DOHH2 (cell line): ENCODE results near the gene PALM2AKAP2.

Experiments
- H3F3A ChIP-seq: fragments of 200-600 bp; sonication (generic), shearing (Covaris generic); 2 replicates; pipeline ENCODE4 v1.6.0; 2016; ENCODE audit warnings: antibody characterized with exemption, mild to moderate bottlenecking; ENCODE audit not compliant: control insufficient read depth, insufficient read depth
- H3K27ac ChIP-seq: fragments of 200-600 bp; sonication (generic); 2 replicates; pipeline ENCODE4 v1.5.1; 2014; ENCODE audit warnings: low read depth, mild to moderate bottlenecking, low read length, moderate library complexity
- H3K27me3 ChIP-seq: fragments of 200-600 bp; sonication (generic); 2 replicates; pipeline ENCODE4 v1.6.1; 2014; ENCODE audit warnings: mild to moderate bottlenecking, low read length, mixed read lengths; ENCODE audit not compliant: control insufficient read depth
- H3K36me3 ChIP-seq: fragments of 200-600 bp; sonication (generic); 2 replicates; pipeline ENCODE4 v1.6.1; 2014; ENCODE audit warnings: mild to moderate bottlenecking, low read length, moderate library complexity, mixed read lengths; ENCODE audit not compliant: control insufficient read depth
- H3K4me1 ChIP-seq: fragments of 200-600 bp; sonication (generic); 2 replicates; pipeline ENCODE4 v1.6.1; 2014; ENCODE audit warnings: mild to moderate bottlenecking, low read length, mixed read lengths; ENCODE audit not compliant: control insufficient read depth
- H3K4me2 ChIP-seq: fragments of 200-600 bp; sonication (generic); 2 replicates; pipeline ENCODE4 v1.6.0; 2014; ENCODE audit warnings: mild to moderate bottlenecking, low read length, moderate library complexity
- H3K4me3 ChIP-seq: fragments of 200-600 bp; sonication (generic); 2 replicates; pipeline ENCODE4 v1.5.1; 2014; ENCODE audit warnings: mild to moderate bottlenecking, low read length, mixed read lengths
- H3K79me2 ChIP-seq: fragments of 200-600 bp; sonication (generic); 2 replicates; pipeline ENCODE4 v1.6.1; 2014; ENCODE audit warnings: mild to moderate bottlenecking, low read length, mixed read lengths; ENCODE audit not compliant: control insufficient read depth
- H3K9me2 ChIP-seq: fragments of 200-600 bp; sonication (generic); replicated peaks from 2 replicates; pipeline ENCODE4 v1.6.1; 2014; ENCODE audit warnings: mild to moderate bottlenecking, low read length, mixed read lengths; ENCODE audit not compliant: control insufficient read depth
- H3K9me3 ChIP-seq: fragments of 200-600 bp; sonication (generic); 2 replicates; pipeline ENCODE4 v1.6.1; 2014; ENCODE audit warnings: antibody characterized with exemption, low read length, mixed read lengths; ENCODE audit not compliant: control insufficient read depth, insufficient read depth
- H4K20me1 ChIP-seq: fragments of 200-600 bp; sonication (generic); 2 replicates; pipeline ENCODE4 v1.6.0; 2014; ENCODE audit warnings: low read depth, mild to moderate bottlenecking, antibody characterized with exemption, low read length, moderate library complexity; ENCODE audit not compliant: control insufficient read depth, insufficient read depth
- EZH2phosphoT487 ChIP-seq: fragments of 200-600 bp; sonication (generic); IDR thresholded peaks from 2 replicates; pipeline ENCODE4 v1.6.1; 2017; ENCODE audit warnings: borderline replicate concordance, mild to moderate bottlenecking, antibody characterized with exemption, low read length, moderate library complexity, mixed read lengths
- TF ChIP-seq, protein P1 (sequence below): fragments of 200-600 bp; sonication (generic); IDR thresholded peaks from one replicate; pipeline ENCODE4 v1.5.1; 2014; ENCODE audit warnings: antibody characterized with exemption, mild to moderate bottlenecking, low read depth, low read length; ENCODE audit not compliant: poor library complexity, severe bottlenecking

PALM2AKAP2 gene

GRCh38 chr9:109751253-109751652, 28.7 kb upstream of the PALM2AKAP2 start:
- Histone ChIP-seq H3K79me2 (no peaks in the 10 kb centered on the region), H3F3A (no peaks in the 10 kb centered on the region), H3K9me2 (no peaks in the 10 kb centered on the region), H3K9me3 (no peaks in the 10 kb centered on the region), H3K27me3 (no peaks in the 10 kb centered on the region), H3K4me3 (no peak overlapping the region), H3K27ac (no peak overlapping the region), H3K4me2 (no peak overlapping the region), H3K36me3 (no peaks in the 10 kb centered on the region), H3K4me1 (no peaks in the 10 kb centered on the region), H4K20me1 (no peaks in the 10 kb centered on the region)
- TF ChIP-seq, protein P1, sequence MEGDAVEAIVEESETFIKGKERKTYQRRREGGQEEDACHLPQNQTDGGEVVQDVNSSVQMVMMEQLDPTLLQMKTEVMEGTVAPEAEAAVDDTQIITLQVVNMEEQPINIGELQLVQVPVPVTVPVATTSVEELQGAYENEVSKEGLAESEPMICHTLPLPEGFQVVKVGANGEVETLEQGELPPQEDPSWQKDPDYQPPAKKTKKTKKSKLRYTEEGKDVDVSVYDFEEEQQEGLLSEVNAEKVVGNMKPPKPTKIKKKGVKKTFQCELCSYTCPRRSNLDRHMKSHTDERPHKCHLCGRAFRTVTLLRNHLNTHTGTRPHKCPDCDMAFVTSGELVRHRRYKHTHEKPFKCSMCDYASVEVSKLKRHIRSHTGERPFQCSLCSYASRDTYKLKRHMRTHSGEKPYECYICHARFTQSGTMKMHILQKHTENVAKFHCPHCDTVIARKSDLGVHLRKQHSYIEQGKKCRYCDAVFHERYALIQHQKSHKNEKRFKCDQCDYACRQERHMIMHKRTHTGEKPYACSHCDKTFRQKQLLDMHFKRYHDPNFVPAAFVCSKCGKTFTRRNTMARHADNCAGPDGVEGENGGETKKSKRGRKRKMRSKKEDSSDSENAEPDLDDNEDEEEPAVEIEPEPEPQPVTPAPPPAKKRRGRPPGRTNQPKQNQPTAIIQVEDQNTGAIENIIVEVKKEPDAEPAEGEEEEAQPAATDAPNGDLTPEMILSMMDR, result no peak
- no peak for TF ChIP-seq EZH2phosphoT487

DNA sequence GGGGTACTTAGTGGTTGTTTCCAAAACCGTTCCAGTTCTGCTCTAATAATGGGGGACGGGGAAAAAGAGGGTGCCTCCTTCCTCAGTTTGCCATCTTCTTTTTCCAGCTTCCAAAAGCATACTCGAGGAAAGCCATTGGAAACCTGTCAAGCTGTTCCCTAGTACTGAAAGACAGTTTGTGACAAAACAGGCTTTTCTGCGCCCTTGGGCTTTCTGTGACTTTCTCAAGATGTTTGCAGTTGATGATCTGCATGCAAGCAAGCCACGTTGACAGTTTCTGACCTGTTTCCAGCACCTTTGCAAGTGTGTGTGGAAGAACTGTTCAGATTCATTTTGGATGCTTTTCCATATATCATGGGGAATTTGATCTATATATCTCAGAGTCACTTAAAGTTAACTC, 26.7 kb upstream of the PALM2AKAP2 start:
- no peak overlapping the region for H3K4me2 ChIP-seq
- H3F3A ChIP-seq, result no peaks in the 10 kb centered on the region
- H3K27me3 ChIP-seq, result no peaks in the 10 kb centered on the region
- H3K36me3 ChIP-seq, result no peaks in the 10 kb centered on the region
- no peaks in the 10 kb centered on the region for H3K9me3 ChIP-seq
- no peak overlapping the region for H3K4me3 ChIP-seq
- H3K27ac ChIP-seq, result no peak overlapping the region
- H3K9me2 ChIP-seq, result no peaks in the 10 kb centered on the region
- H4K20me1 ChIP-seq, result no peaks in the 10 kb centered on the region
- TF ChIP-seq, protein P1, result no peak
- no peak for TF ChIP-seq EZH2phosphoT487
- H3K4me1 ChIP-seq, result no peaks in the 10 kb centered on the region
- no peaks in the 10 kb centered on the region for H3K79me2 ChIP-seq

GRCh38 chr9:109755040-109755439, 25.0 kb upstream of the PALM2AKAP2 start:
- no peaks in the 10 kb centered on the region for H3K79me2 ChIP-seq
- H3K4me2 ChIP-seq, result no peak overlapping the region
- H3K27me3 ChIP-seq, result no peaks in the 10 kb centered on the region
- no peaks in the 10 kb centered on the region for H3K4me1 ChIP-seq
- no peaks in the 10 kb centered on the region for H3K36me3 ChIP-seq
- no peak overlapping the region for H3K4me3 ChIP-seq
- H3K27ac ChIP-seq, result no peak overlapping the region
- H3F3A ChIP-seq, result no peaks in the 10 kb centered on the region
- H3K9me2 ChIP-seq, result no peaks in the 10 kb centered on the region
- TF ChIP-seq, protein P1, result no peak
- no peak for TF ChIP-seq EZH2phosphoT487
- H4K20me1 ChIP-seq, result no peaks in the 10 kb centered on the region
- H3K9me3 ChIP-seq, result no peaks in the 10 kb centered on the region

- Histone ChIP-seq H3K27ac (no peak overlapping the region), H3F3A (no peaks in the 10 kb centered on the region), H3K4me3 (no peak overlapping the region), H3K79me2 (no peaks in the 10 kb centered on the region), H3K9me2 (no peaks in the 10 kb centered on the region), H3K4me1 (no peaks in the 10 kb centered on the region), H4K20me1 (no peaks in the 10 kb centered on the region), H3K4me2 (no peak overlapping the region), H3K36me3 (no peaks in the 10 kb centered on the region), H3K9me3 (no peaks in the 10 kb centered on the region), H3K27me3 (no peaks in the 10 kb centered on the region)
- no peak for TF ChIP-seq EZH2phosphoT487
- TF ChIP-seq, protein P1, result no peak
Measured at GRCh38 chr9:109759589-109759988, 20.4 kb upstream of the PALM2AKAP2 start.
